Hepatocyte (in vitro differentiated cells): Measurements from ENCODE around the gene GAS6. TPM values are rescaled to one million over a fixed set of nuclear protein-coding genes. Genes with fewer than 3 reads are reported as not detected.

ENCODE experiments used
- DNase-seq: peaks from one replicate; pipeline ENCODE4 v3.0.0-alpha.2; 2016; ENCODE audit warnings: low spot score
- H2AFZ ChIP-seq: fragments of 200-600 bp; sonication (generic); 2 replicates; pipeline ENCODE4 v1.6.0; 2016; ENCODE audit warnings: antibody characterized with exemption, mild to moderate bottlenecking
- H3K27ac ChIP-seq: fragments of 200-600 bp; sonication (generic); 2 replicates; pipeline ENCODE4 v1.5.1; 2016; ENCODE audit warnings: mild to moderate bottlenecking
- H3K27me3 ChIP-seq: fragments of 200-600 bp; sonication (generic); 2 replicates; pipeline ENCODE4 v1.6.1; 2016
- H3K36me3 ChIP-seq: fragments of 200-600 bp; sonication (generic); replicated peaks from 2 replicates; pipeline ENCODE4 v1.5.1; 2016; ENCODE audit warnings: low read depth; ENCODE audit not compliant: insufficient read depth
- H3K4me1 ChIP-seq: fragments of 200-600 bp; sonication (generic); 2 replicates; pipeline ENCODE4 v1.5.1; 2016; ENCODE audit warnings: mild to moderate bottlenecking, moderate library complexity; ENCODE audit not compliant: insufficient read depth
- H3K4me2 ChIP-seq: fragments of 200-600 bp; sonication (generic); 2 replicates; pipeline ENCODE4 v1.6.0; 2016
- H3K4me3 ChIP-seq: fragments of 200-600 bp; sonication (generic); 2 replicates; pipeline ENCODE4 v1.5.1; 2016; ENCODE audit warnings: mild to moderate bottlenecking
- H3K79me2 ChIP-seq: fragments of 200-600 bp; sonication (generic); 2 replicates; pipeline ENCODE4 v1.6.0; 2017; ENCODE audit warnings: mild to moderate bottlenecking
- H3K9me2 ChIP-seq: fragments of 200-600 bp; sonication (generic); replicated peaks from 2 replicates; pipeline ENCODE4 v1.6.0; 2017; ENCODE audit warnings: mild to moderate bottlenecking; ENCODE audit not compliant: insufficient read depth
- H3K9me3 ChIP-seq: fragments of 200-600 bp; sonication (generic); 2 replicates; pipeline ENCODE4 v1.5.1; 2016; ENCODE audit warnings: low read depth, mild to moderate bottlenecking
- H4K20me1 ChIP-seq: fragments of 200-600 bp; sonication (generic); 2 replicates; pipeline ENCODE4 v1.6.0; 2016; ENCODE audit warnings: mild to moderate bottlenecking; ENCODE audit not compliant: insufficient read depth, poor library complexity, severe bottlenecking
- CTCF ChIP-seq: fragments of 200-600 bp; sonication (generic); IDR thresholded peaks from 2 replicates; pipeline ENCODE4 v1.5.1; 2016; ENCODE audit warnings: antibody characterized with exemption, mild to moderate bottlenecking; ENCODE audit not compliant: poor library complexity
- EZH2 ChIP-seq: fragments of 200-600 bp; sonication (generic); IDR thresholded peaks from 2 replicates; pipeline ENCODE4 v1.6.1; 2016; ENCODE audit warnings: antibody characterized with exemption, mild to moderate bottlenecking, borderline replicate concordance
- EZH2phosphoT487 ChIP-seq: fragments of 200-600 bp; sonication (generic); IDR thresholded peaks from one replicate; pipeline ENCODE4 v1.6.1; 2018; ENCODE audit warnings: antibody characterized with exemption, mild to moderate bottlenecking, low read depth, moderate library complexity; ENCODE audit not compliant: unreplicated experiment, severe bottlenecking
- WGBS: methylation state at CpG from one replicate; pipeline ENCODE4 v1.1.6; 2016; ENCODE audit warnings: low lambda C conversion rate; ENCODE audit errors: missing lambda C conversion rate; 5-methylcytosine and 5-hydroxymethylcytosine counted together
- polyA plus RNA-seq: library from polyadenylated mRNA; unstranded; fragments of >200 nt; fragmentation: Nextera tagmentation; extraction: Ambion mirVana; gene quantifications from 2 replicates; pipeline ENCODE4 v1.2.1, GENCODE V29; 2016
- total RNA-seq: library from RNA; depleted of rRNA; stranded (reverse); fragments of >200 nt; gene quantifications from 2 replicates; pipeline ENCODE4 v1.2.3, GENCODE V29; 2014

Gene GAS6
- total and polyA plus RNA-seq, 2 experiments from 2014 or later, result 70.0 to 146 TPM

- no peak overlapping the region for H3K27ac ChIP-seq
- no peak overlapping the region for H3K4me2 ChIP-seq
- peaks cover 7% of the 10 kb centered on the region for H3K4me1 ChIP-seq
- no peaks in the 10 kb centered on the region for H3K27me3 ChIP-seq
- no peaks in the 10 kb centered on the region for H3K9me3 ChIP-seq
- no peaks in the 10 kb centered on the region for H4K20me1 ChIP-seq
- no peaks in the 10 kb centered on the region for H3K9me2 ChIP-seq
- DNase-seq, result no peak
- no peak overlapping the region for H2AFZ ChIP-seq
- no peak for TF ChIP-seq EZH2phosphoT487
- TF ChIP-seq CTCF, result no peak
- no peak for TF ChIP-seq EZH2
- no peaks in the 10 kb centered on the region for H3K79me2 ChIP-seq
- WGBS, result 86% methylated on average over 14 of the region's 14 CpGs
- no peak overlapping the region for H3K4me3 ChIP-seq
- H3K36me3 ChIP-seq, result no peaks in the 10 kb centered on the region
These were observed 22.8 kb upstream of the GAS6 start for GRCh38 chr13:113886561-113887112.

- Histone ChIP-seq H3K9me3 (no peaks in the 10 kb centered on the region), H3K36me3 (no peaks in the 10 kb centered on the region), H3K4me2 (no peak overlapping the region), H3K4me3 (no peak overlapping the region), H3K27ac (no peak overlapping the region), H3K79me2 (no peaks in the 10 kb centered on the region), H4K20me1 (no peaks in the 10 kb centered on the region), H2AFZ (no peak overlapping the region), H3K9me2 (no peaks in the 10 kb centered on the region), H3K27me3 (no peaks in the 10 kb centered on the region), H3K4me1 (peaks cover 4% of the 10 kb centered on the region)
- TF ChIP-seq EZH2, result no peak
- TF ChIP-seq CTCF, result no peak
- TF ChIP-seq EZH2phosphoT487, result no peak
- WGBS, result 94% methylated on average over 7 of the region's 7 CpGs
- no peak for DNase-seq
These were observed 20.9 kb upstream of the GAS6 start for GRCh38 chr13:113884821-113885220.

- no peak overlapping the region for H3K4me2 ChIP-seq
- peaks cover 8% of the 10 kb centered on the region for H3K4me1 ChIP-seq
- no peaks in the 10 kb centered on the region for H3K9me3 ChIP-seq
- DNase-seq, result no peak
- H3K27ac ChIP-seq, result no peak overlapping the region
- H3K36me3 ChIP-seq, result no peaks in the 10 kb centered on the region
- no peak overlapping the region for H2AFZ ChIP-seq
- H3K79me2 ChIP-seq, result no peaks in the 10 kb centered on the region
- no peaks in the 10 kb centered on the region for H4K20me1 ChIP-seq
- H3K4me3 ChIP-seq, result no peak overlapping the region
- no peaks in the 10 kb centered on the region for H3K27me3 ChIP-seq
- 96% methylated on average over 19 of the region's 51 CpGs for WGBS
- no peaks in the 10 kb centered on the region for H3K9me2 ChIP-seq
- TF ChIP-seq EZH2phosphoT487 (no peak), CTCF (no peak), EZH2 (no peak)
These were observed 20.3 kb upstream of the GAS6 start for GRCh38 chr13:113883921-113884804.
